Measurements from ENCODE around the gene DCUN1D2.

DCUN1D2 gene

GRCh38 chr13:113417836-113418721 lies 72.4 kb downstream of the DCUN1D2 start:
- Histone ChIP-seq H3K9me3 (ENCODE audit: control insufficient read depth, insufficient read depth, low read length) (no peaks in the 10 kb centered on the region), H3K4me1 (ENCODE audit: insufficient read depth, low read length) (peaks cover 11% of the 10 kb centered on the region), H3K36me3 (ENCODE audit: insufficient read depth, low read length) (no peaks in the 10 kb centered on the region), H3K9ac (ENCODE audit: low read depth, low read length) (no peak overlapping the region)

- H3K4me1 ChIP-seq (ENCODE audit: insufficient read depth, low read length): peaks cover 8% of the 10 kb centered on the region; the same call in 1 of the 2 replicates
- no peaks in the 10 kb centered on the region for H3K9me3 ChIP-seq (ENCODE audit: control insufficient read depth, insufficient read depth, low read length)
- H3K36me3 ChIP-seq (ENCODE audit: insufficient read depth, low read length): no peaks in the 10 kb centered on the region
- H3K9ac ChIP-seq (ENCODE audit: low read depth, low read length): no peak overlapping the region
These were observed 73.3 kb downstream of the DCUN1D2 start for GRCh38 chr13:113417008-113417751.

GRCh38 chr13:113415825-113416224 lies 74.7 kb downstream of the DCUN1D2 start:
- Histone ChIP-seq H3K9me3 (ENCODE audit: control insufficient read depth, insufficient read depth, low read length) (no peaks in the 10 kb centered on the region), H3K36me3 (ENCODE audit: insufficient read depth, low read length) (no peaks in the 10 kb centered on the region), H3K9ac (ENCODE audit: low read depth, low read length) (no peak overlapping the region), H3K4me1 (ENCODE audit: insufficient read depth, low read length) (no peaks in the 10 kb centered on the region; the same call in 1 of the 2 replicates)

GRCh38 chr13:113415032-113415431 lies 75.5 kb downstream of the DCUN1D2 start:
- Histone ChIP-seq H3K4me1 (ENCODE audit: insufficient read depth, low read length) (no peaks in the 10 kb centered on the region; the same call in 1 of the 2 replicates), H3K36me3 (ENCODE audit: insufficient read depth, low read length) (no peaks in the 10 kb centered on the region), H3K9me3 (ENCODE audit: control insufficient read depth, insufficient read depth, low read length) (no peaks in the 10 kb centered on the region), H3K9ac (ENCODE audit: low read depth, low read length) (no peak overlapping the region)

- Histone ChIP-seq H3K36me3 (ENCODE audit: insufficient read depth, low read length) (no peaks in the 10 kb centered on the region), H3K9ac (ENCODE audit: low read depth, low read length) (no peak overlapping the region), H3K9me3 (ENCODE audit: control insufficient read depth, insufficient read depth, low read length) (no peaks in the 10 kb centered on the region), H3K4me1 (ENCODE audit: insufficient read depth, low read length) (no peaks in the 10 kb centered on the region; the same call in 1 of the 2 replicates)
These were observed 76.2 kb downstream of the DCUN1D2 start for GRCh38 chr13:113414335-113414734.

- no peaks in the 10 kb centered on the region for H3K9me3 ChIP-seq (ENCODE audit: control insufficient read depth, insufficient read depth, low read length)
- H3K36me3 ChIP-seq (ENCODE audit: insufficient read depth, low read length): no peaks in the 10 kb centered on the region
- H3K9ac ChIP-seq (ENCODE audit: low read depth, low read length): no peak overlapping the region
- no peaks in the 10 kb centered on the region; the same call in 1 of the 2 replicates for H3K4me1 ChIP-seq (ENCODE audit: insufficient read depth, low read length)
These were observed 76.6 kb downstream of the DCUN1D2 start for GRCh38 chr13:113413898-113414282.

GRCh38 chr13:113413178-113413897 lies 77.2 kb downstream of the DCUN1D2 start:
- Histone ChIP-seq H3K4me1 (ENCODE audit: insufficient read depth, low read length) (no peaks in the 10 kb centered on the region; the same call in 1 of the 2 replicates), H3K9ac (ENCODE audit: low read depth, low read length) (no peak overlapping the region), H3K9me3 (ENCODE audit: control insufficient read depth, insufficient read depth, low read length) (no peaks in the 10 kb centered on the region), H3K36me3 (ENCODE audit: insufficient read depth, low read length) (no peaks in the 10 kb centered on the region)

- H3K36me3 ChIP-seq (ENCODE audit: insufficient read depth, low read length): no peaks in the 10 kb centered on the region
- no peaks in the 10 kb centered on the region for H3K9me3 ChIP-seq (ENCODE audit: control insufficient read depth, insufficient read depth, low read length)
- H3K4me1 ChIP-seq (ENCODE audit: insufficient read depth, low read length): no peaks in the 10 kb centered on the region; the same call in 1 of the 2 replicates
These were observed 78.1 kb downstream of the DCUN1D2 start for GRCh38 chr13:113412440-113412839.

GRCh38 chr13:113411216-113412023 lies 79.1 kb downstream of the DCUN1D2 start:
- Histone ChIP-seq H3K4me1 (ENCODE audit: insufficient read depth, low read length) (no peaks in the 10 kb centered on the region; the same call in 1 of the 2 replicates), H3K9me3 (ENCODE audit: control insufficient read depth, insufficient read depth, low read length) (no peaks in the 10 kb centered on the region), H3K36me3 (ENCODE audit: insufficient read depth, low read length) (no peaks in the 10 kb centered on the region), H3K9ac (ENCODE audit: low read depth, low read length) (no peak overlapping the region)

More at GRCh38 chr13:113412440-113412839, 78.1 kb downstream of the DCUN1D2 start:
- no peak overlapping the region for H3K9ac ChIP-seq (ENCODE audit: low read depth, low read length)

GRCh38 chr13:113410472-113411201 lies 79.9 kb downstream of the DCUN1D2 start:
- no peaks in the 10 kb centered on the region; the same call in 1 of the 2 replicates for H3K4me1 ChIP-seq (ENCODE audit: insufficient read depth, low read length)
- H3K9me3 ChIP-seq (ENCODE audit: control insufficient read depth, insufficient read depth, low read length): no peaks in the 10 kb centered on the region
- no peaks in the 10 kb centered on the region for H3K36me3 ChIP-seq (ENCODE audit: insufficient read depth, low read length)
- H3K9ac ChIP-seq (ENCODE audit: low read depth, low read length): no peak overlapping the region

GRCh38 chr13:113408562-113408961 lies 81.9 kb downstream of the DCUN1D2 start:
- no peak overlapping the region for H3K9ac ChIP-seq (ENCODE audit: low read depth, low read length)
- H3K36me3 ChIP-seq (ENCODE audit: insufficient read depth, low read length): no peaks in the 10 kb centered on the region
- H3K9me3 ChIP-seq (ENCODE audit: control insufficient read depth, insufficient read depth, low read length): no peaks in the 10 kb centered on the region
- H3K4me1 ChIP-seq (ENCODE audit: insufficient read depth, low read length): no peaks in the 10 kb centered on the region; the same call in 1 of the 2 replicates

- no peaks in the 10 kb centered on the region for H3K36me3 ChIP-seq (ENCODE audit: insufficient read depth, low read length)
- no peaks in the 10 kb centered on the region for H3K9me3 ChIP-seq (ENCODE audit: control insufficient read depth, insufficient read depth, low read length)
- H3K9ac ChIP-seq (ENCODE audit: low read depth, low read length): no peak overlapping the region
- H3K4me1 ChIP-seq (ENCODE audit: insufficient read depth, low read length): no peaks in the 10 kb centered on the region; the same call in 1 of the 2 replicates
These were observed 82.7 kb downstream of the DCUN1D2 start for GRCh38 chr13:113407531-113408393.
